HCT116 (cell line): ENCODE results near the gene ATP8A2. TPM values are rescaled to one million over a fixed set of nuclear protein-coding genes. Genes with fewer than 3 reads are reported as not detected.

Experiments used
- ATAC-seq: fragments of 200-7000 bp; cut with Tn5 transposase; 2 replicates; pipeline ENCODE4 v1.9.1; 2020; ENCODE audit warnings: mild to moderate bottlenecking, moderate library complexity
- BruUV-seq: library from RNA; stranded (reverse); fragments of 400-500 nt; replicated peaks from 2 replicates; lab custom pipeline; 2021; lab: Mats Ljungman, UMichigan
- CTCF ChIA-PET: fragments of 300-600 bp; sonication (Branson Sonifier 250); formaldehyde crosslinking; loops from one replicate; lab custom pipeline; 2021; ENCODE audit warnings: antibody characterized with exemption; lab: Charles Lee
- POLR2A ChIA-PET: fragments of 300-600, 350-600 bp; sonication (Branson Sonifier 250); formaldehyde crosslinking; loops from one replicate; lab custom pipeline; 2021; ENCODE audit warnings: antibody characterized with exemption; lab: Charles Lee
- RAD21 ChIA-PET, 2 experiments: fragments of 300-600 bp; sonication (Branson Sonifier 250); formaldehyde crosslinking; loops; one replicate each; lab custom pipeline; 2023; ENCODE audit warnings: low total read pairs in 2 of 2; ENCODE audit not compliant: uncharacterized antibody in 2 of 2, unreplicated experiment in 2 of 2, low non-redundant PET in 1 of 2; lab: Charles Lee
- DNase-seq: peaks from one replicate; pipeline ENCODE4 v3.0.0-alpha.2; 2010; ENCODE audit warnings: low read depth, low spot score
- H2AFZ ChIP-seq: fragments of 200-600 bp; shearing (Covaris generic), sonication (generic); 2 replicates; pipeline ENCODE4 v1.6.1; 2017; ENCODE audit warnings: low read depth, mixed run types, mixed read lengths, antibody characterized with exemption, low read length; ENCODE audit not compliant: poor library complexity, severe bottlenecking
- H3K27ac ChIP-seq: 2 replicates; pipeline ENCODE4 v1.5.1; 2012; ENCODE audit warnings: low read depth, low read length
- H3K27me3 ChIP-seq: fragments of 200-600 bp; sonication (generic); 2 replicates; pipeline ENCODE4 v1.6.1; 2016; ENCODE audit warnings: mixed run types, low read length, mixed read lengths; ENCODE audit not compliant: insufficient read depth
- H3K36me3 ChIP-seq, 2 experiments: fragments of 200-500 bp in 1 of 2; fragments of 200-600 bp in 1 of 2; sonication (Bioruptor generic) in 1 of 2; sonication (generic) in 1 of 2; 2 replicates each; pipeline versions ENCODE4 v1.5.1 to v1.6.1; 2014 to 2016; ENCODE audit warnings: low read length in 2 of 2, inconsistent platforms in 1 of 2, mixed read lengths in 1 of 2, mixed run types in 1 of 2; ENCODE audit not compliant: insufficient read depth in 2 of 2, control insufficient read depth in 1 of 2
- H3K4me1 ChIP-seq, 2 experiments: fragments of 200-600 bp in 1 of 2; sonication (generic) in 1 of 2; 2 replicates each; pipeline versions ENCODE4 v1.5.1 to v1.6.1; 2012 to 2017; ENCODE audit warnings: low read length in 2 of 2, inconsistent platforms in 1 of 2, mild to moderate bottlenecking in 1 of 2, mixed read lengths in 1 of 2, mixed run types in 1 of 2, moderate library complexity in 1 of 2; ENCODE audit not compliant: insufficient read depth in 2 of 2, control insufficient read depth in 1 of 2
- H3K4me2 ChIP-seq: fragments of 200-600 bp; sonication (generic); 2 replicates; pipeline ENCODE4 v1.6.1; 2017; ENCODE audit warnings: mixed run types, low read length, mixed read lengths
- H3K4me3 ChIP-seq, 2 experiments: fragments of 200-600 bp in 1 of 2; sonication (generic) in 1 of 2; replicated peaks in 1 of 2; 2 replicates each; pipeline ENCODE4 v1.5.1; 2011 to 2016; ENCODE audit warnings: low read length in 2 of 2, control low read depth in 1 of 2, low read depth in 1 of 2, mild to moderate bottlenecking in 1 of 2, mixed read lengths in 1 of 2, mixed run types in 1 of 2
- H3K79me2 ChIP-seq: fragments of 200-600 bp; sonication (generic); 2 replicates; pipeline ENCODE4 v1.6.1; 2017; ENCODE audit warnings: mild to moderate bottlenecking, mixed run types, low read length, moderate library complexity, mixed read lengths; ENCODE audit not compliant: insufficient read depth
- H3K9ac ChIP-seq: fragments of 200-600 bp; sonication (generic); 2 replicates; pipeline ENCODE4 v1.6.1; 2016; ENCODE audit warnings: low read length, mixed read lengths
- H3K9me2 ChIP-seq: fragments of 200-600 bp; sonication (generic), shearing (Covaris generic); 2 replicates; pipeline ENCODE4 v1.6.1; 2017; ENCODE audit warnings: mixed run types, mild to moderate bottlenecking, moderate library complexity; ENCODE audit not compliant: insufficient read depth
- H3K9me3 ChIP-seq, 2 experiments: fragments of 200-500 bp in 1 of 2; fragments of 200-600 bp in 1 of 2; sonication (Bioruptor generic) in 1 of 2; sonication (generic) in 1 of 2; 2 replicates each; pipeline ENCODE4 v1.6.1; 2014 to 2017; ENCODE audit warnings: low read length in 2 of 2, mixed read lengths in 2 of 2, inconsistent platforms in 1 of 2, low read depth in 1 of 2, mild to moderate bottlenecking in 1 of 2, mixed run types in 1 of 2, moderate library complexity in 1 of 2; ENCODE audit not compliant: control insufficient read depth in 1 of 2, insufficient read depth in 1 of 2
- H4K20me1 ChIP-seq: fragments of 200-600 bp; sonication (generic), shearing (Covaris generic); 2 replicates; pipeline ENCODE4 v1.6.1; 2017; ENCODE audit warnings: mixed run types, mild to moderate bottlenecking, moderate library complexity; ENCODE audit not compliant: insufficient read depth
- EGR1 ChIP-seq: IDR thresholded peaks from 2 replicates; pipeline ENCODE4 v1.6.1; 2012; ENCODE audit warnings: low read depth
- ELF1 ChIP-seq: IDR thresholded peaks from 2 replicates; pipeline ENCODE4 v1.6.1; 2012; ENCODE audit warnings: low read depth, borderline replicate concordance
- EZH2phosphoT487 ChIP-seq: fragments of 200-600 bp; IDR thresholded peaks from 2 replicates; pipeline ENCODE4 v1.6.1; 2018; ENCODE audit warnings: antibody characterized with exemption, borderline replicate concordance
- POLR2A ChIP-seq: IDR thresholded peaks from 2 replicates; pipeline ENCODE4 v1.7.0; 2011; ENCODE audit warnings: borderline replicate concordance; ENCODE audit not compliant: insufficient read depth, insufficient read length; ENCODE audit errors: extremely low read depth
- RAD21 ChIP-seq: IDR thresholded peaks from 2 replicates; pipeline ENCODE4 v1.6.1; 2012; ENCODE audit warnings: low read depth, mild to moderate bottlenecking
- SP1 ChIP-seq: IDR thresholded peaks from 2 replicates; pipeline ENCODE4 v1.6.1; 2012; ENCODE audit warnings: low read depth
- ZFX ChIP-seq: fragments of 450-650 bp; IDR thresholded peaks from 2 replicates; pipeline ENCODE4 v1.6.1; 2017
- intact Hi-C: fragments of 100-400 bp; cut with micrococcal nuclease; formaldehyde crosslinking; loops from 2 replicates; pipeline ENCODE4 v1.10.0; 2022
- total RNA-seq: library from RNA; stranded (reverse); gene quantifications from one replicate; pipeline ENCODE4 v1.2.1, GENCODE V29; 2021; ENCODE audit not compliant: unreplicated experiment
- TF ChIP-seq, protein P1 (sequence below): IDR thresholded peaks from 2 replicates; pipeline ENCODE4 v1.6.1; 2012; ENCODE audit warnings: low read depth
- TF ChIP-seq, protein P2 (sequence below): IDR thresholded peaks from 2 replicates; pipeline ENCODE4 v1.6.1; 2011; ENCODE audit warnings: mild to moderate bottlenecking, low read length, moderate library complexity; ENCODE audit not compliant: insufficient replicate concordance; ENCODE audit errors: extremely low read depth
- TF ChIP-seq, protein P3 (sequence below): IDR thresholded peaks from 2 replicates; pipeline ENCODE4 v1.6.1; 2012

The ATP8A2 gene
- total RNA-seq, 1 experiment from 2014 or later, result not detected

DNA sequence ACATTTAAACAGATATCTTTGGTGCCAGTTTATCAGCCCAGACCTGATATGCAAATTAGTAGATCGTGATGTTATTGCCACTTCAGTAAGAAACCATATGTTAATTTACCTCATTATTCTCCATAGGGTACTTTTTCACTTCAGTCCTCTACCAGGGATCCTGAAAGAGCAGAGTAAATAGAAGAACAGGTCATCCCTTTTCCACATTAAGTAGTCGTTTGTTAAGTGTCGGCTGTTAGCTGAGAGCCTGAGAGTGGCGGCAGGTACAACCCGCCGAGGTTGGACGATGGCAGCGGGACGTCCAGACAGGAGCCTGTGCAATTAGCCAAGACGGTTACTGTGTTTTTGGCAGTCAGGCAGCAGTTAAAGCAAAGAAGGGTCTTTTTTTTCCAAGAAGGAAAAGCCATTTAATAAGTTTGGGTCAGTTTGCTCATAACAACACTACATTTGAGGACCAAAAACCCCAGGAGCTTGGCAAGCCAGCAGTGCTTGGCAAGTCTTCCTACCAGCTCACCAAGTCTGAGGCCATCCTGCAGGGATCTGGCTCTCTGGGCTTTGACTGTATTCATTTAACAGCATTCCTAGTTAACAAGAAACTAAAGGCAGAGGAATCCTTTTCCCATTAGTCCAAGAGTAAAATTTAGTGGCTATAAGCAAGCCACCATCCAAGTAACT lies 448.2 kb downstream of the ATP8A2 start:
- ATAC-seq (no peak), DNase-seq (no peak)
- BruUV-seq, result no TSS peak
- peaks cover 31% of the 10 kb centered on the region for H3K27me3 ChIP-seq
- H4K20me1 ChIP-seq, result no peaks in the 10 kb centered on the region
- ChIA-PET RAD21 (no interaction called here), CTCF (no interaction called here), POLR2A (no interaction called here)
- no peaks in the 10 kb centered on the region for H3K9me3 ChIP-seq
- intact Hi-C loops, result no loop called here
- H3K79me2 ChIP-seq, result no peaks in the 10 kb centered on the region
- H3K9ac ChIP-seq, result no peak overlapping the region
- H3K4me1 ChIP-seq, result no peaks in the 10 kb centered on the region
- no peak overlapping the region for H2AFZ ChIP-seq
- H3K27ac ChIP-seq, result no peak overlapping the region
- TF ChIP-seq ELF1 (no peak), EZH2phosphoT487 (no peak), EGR1 (no peak), ZFX (no peak), RAD21 (no peak), SP1 (no peak), POLR2A (no peak)
- TF ChIP-seq, protein P1, sequence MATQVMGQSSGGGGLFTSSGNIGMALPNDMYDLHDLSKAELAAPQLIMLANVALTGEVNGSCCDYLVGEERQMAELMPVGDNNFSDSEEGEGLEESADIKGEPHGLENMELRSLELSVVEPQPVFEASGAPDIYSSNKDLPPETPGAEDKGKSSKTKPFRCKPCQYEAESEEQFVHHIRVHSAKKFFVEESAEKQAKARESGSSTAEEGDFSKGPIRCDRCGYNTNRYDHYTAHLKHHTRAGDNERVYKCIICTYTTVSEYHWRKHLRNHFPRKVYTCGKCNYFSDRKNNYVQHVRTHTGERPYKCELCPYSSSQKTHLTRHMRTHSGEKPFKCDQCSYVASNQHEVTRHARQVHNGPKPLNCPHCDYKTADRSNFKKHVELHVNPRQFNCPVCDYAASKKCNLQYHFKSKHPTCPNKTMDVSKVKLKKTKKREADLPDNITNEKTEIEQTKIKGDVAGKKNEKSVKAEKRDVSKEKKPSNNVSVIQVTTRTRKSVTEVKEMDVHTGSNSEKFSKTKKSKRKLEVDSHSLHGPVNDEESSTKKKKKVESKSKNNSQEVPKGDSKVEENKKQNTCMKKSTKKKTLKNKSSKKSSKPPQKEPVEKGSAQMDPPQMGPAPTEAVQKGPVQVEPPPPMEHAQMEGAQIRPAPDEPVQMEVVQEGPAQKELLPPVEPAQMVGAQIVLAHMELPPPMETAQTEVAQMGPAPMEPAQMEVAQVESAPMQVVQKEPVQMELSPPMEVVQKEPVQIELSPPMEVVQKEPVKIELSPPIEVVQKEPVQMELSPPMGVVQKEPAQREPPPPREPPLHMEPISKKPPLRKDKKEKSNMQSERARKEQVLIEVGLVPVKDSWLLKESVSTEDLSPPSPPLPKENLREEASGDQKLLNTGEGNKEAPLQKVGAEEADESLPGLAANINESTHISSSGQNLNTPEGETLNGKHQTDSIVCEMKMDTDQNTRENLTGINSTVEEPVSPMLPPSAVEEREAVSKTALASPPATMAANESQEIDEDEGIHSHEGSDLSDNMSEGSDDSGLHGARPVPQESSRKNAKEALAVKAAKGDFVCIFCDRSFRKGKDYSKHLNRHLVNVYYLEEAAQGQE, result no peak
- TF ChIP-seq, protein P2, sequence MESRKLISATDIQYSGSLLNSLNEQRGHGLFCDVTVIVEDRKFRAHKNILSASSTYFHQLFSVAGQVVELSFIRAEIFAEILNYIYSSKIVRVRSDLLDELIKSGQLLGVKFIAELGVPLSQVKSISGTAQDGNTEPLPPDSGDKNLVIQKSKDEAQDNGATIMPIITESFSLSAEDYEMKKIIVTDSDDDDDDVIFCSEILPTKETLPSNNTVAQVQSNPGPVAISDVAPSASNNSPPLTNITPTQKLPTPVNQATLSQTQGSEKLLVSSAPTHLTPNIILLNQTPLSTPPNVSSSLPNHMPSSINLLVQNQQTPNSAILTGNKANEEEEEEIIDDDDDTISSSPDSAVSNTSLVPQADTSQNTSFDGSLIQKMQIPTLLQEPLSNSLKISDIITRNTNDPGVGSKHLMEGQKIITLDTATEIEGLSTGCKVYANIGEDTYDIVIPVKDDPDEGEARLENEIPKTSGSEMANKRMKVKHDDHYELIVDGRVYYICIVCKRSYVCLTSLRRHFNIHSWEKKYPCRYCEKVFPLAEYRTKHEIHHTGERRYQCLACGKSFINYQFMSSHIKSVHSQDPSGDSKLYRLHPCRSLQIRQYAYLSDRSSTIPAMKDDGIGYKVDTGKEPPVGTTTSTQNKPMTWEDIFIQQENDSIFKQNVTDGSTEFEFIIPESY, result no peak
- TF ChIP-seq, protein P3, sequence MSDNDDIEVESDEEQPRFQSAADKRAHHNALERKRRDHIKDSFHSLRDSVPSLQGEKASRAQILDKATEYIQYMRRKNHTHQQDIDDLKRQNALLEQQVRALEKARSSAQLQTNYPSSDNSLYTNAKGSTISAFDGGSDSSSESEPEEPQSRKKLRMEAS, result no peak
- H3K4me2 ChIP-seq, result no peak overlapping the region
- no peaks in the 10 kb centered on the region for H3K36me3 ChIP-seq
- no peaks in the 10 kb centered on the region for H3K9me2 ChIP-seq
- no peak overlapping the region for H3K4me3 ChIP-seq
